Aorta (tissue), 5 donors: Measurements from ENCODE around the gene MYO18B. TPM values are rescaled to one million over a fixed set of nuclear protein-coding genes. Genes with fewer than 3 reads are reported as not detected.
A peak's percentile ranks its signal among the peaks of the same experiment; 100 is the strongest.

ENCODE experiments used
- ATAC-seq: fragments of 200-7000 bp; cut with Tn5 transposase; one replicate; pipeline ENCODE4 v1.9.1; 2022; ENCODE audit warnings: moderate library complexity; ENCODE audit not compliant: low FRiP score
- DNase-seq, 2 donors: peaks; one replicate each; pipeline ENCODE4 v3.0.0-alpha.2; 2020
- H3K27ac ChIP-seq, 2 donors: one replicate each; pipeline ENCODE4 v1.5.1; 2013; ENCODE audit warnings: low read length in 2 of 2, mild to moderate bottlenecking in 2 of 2, moderate library complexity in 2 of 2, control low read depth in 1 of 2, inconsistent platforms in 1 of 2, low read depth in 1 of 2
- H3K27me3 ChIP-seq, 2 donors: one replicate each; pipeline ENCODE4 v1.6.1; 2013; ENCODE audit warnings: control low read depth in 1 of 2, low read length in 1 of 2, mild to moderate bottlenecking in 1 of 2, moderate library complexity in 1 of 2; ENCODE audit not compliant: insufficient read depth in 2 of 2, control insufficient read depth in 1 of 2
- H3K36me3 ChIP-seq, 2 donors: one replicate each; pipeline ENCODE4 v1.6.1; 2013; ENCODE audit warnings: control low read depth in 1 of 2, low read length in 1 of 2, mild to moderate bottlenecking in 1 of 2; ENCODE audit not compliant: insufficient read depth in 2 of 2, control insufficient read depth in 1 of 2
- H3K4me1 ChIP-seq, 2 donors: one replicate each; pipeline ENCODE4 v1.6.1; 2013; ENCODE audit warnings: low read length in 2 of 2, control low read depth in 1 of 2, mild to moderate bottlenecking in 1 of 2, moderate library complexity in 1 of 2; ENCODE audit not compliant: insufficient read depth in 2 of 2, control insufficient read depth in 1 of 2
- H3K4me3 ChIP-seq, 2 donors: one replicate each; pipeline ENCODE4 v1.5.1; 2013; ENCODE audit warnings: low read length in 2 of 2, control low read depth in 1 of 2, mild to moderate bottlenecking in 1 of 2
- H3K9me3 ChIP-seq: one replicate; pipeline ENCODE4 v1.6.1; 2013; ENCODE audit warnings: mild to moderate bottlenecking, low read length; ENCODE audit not compliant: control insufficient read depth
- WGBS, 2 donors: extraction: QIAGEN DNeasy Blood & Tissue Kit; methylation state at CpG; one replicate each; pipeline ENCODE4 v1.1.7; 2013; 5-methylcytosine and 5-hydroxymethylcytosine counted together
- intact Hi-C, 2 donors: fragments of 100-400 bp; cut with DNase I; formaldehyde crosslinking; loops; one replicate each; pipeline versions ENCODE4 v1.14.2 to v1.15.0; 2022
- polyA plus RNA-seq, 2 donors: library from polyadenylated mRNA; stranded (reverse); fragments of 200-250 nt; gene quantifications; one replicate each; pipeline ENCODE4 v1.2.3, GENCODE V29; 2013
- total RNA-seq, 2 donors: library from RNA; stranded (reverse); fragmentation: NEBNext Ultra II Directional; extraction: Animal tissue kit (Norgen Biotek cat#: 25700); gene quantifications; one replicate each; pipeline ENCODE4 v1.2.1, GENCODE V29; 2021
- donor health status: healthy with polysubstance abuse.
- donor health status: Bipolar disorder and iron deficiency.
- donor health status: DM: no; HTN: no; CAD: no.
- donor health status: DM: no; HTN: no; CAD: no.
- donor health status: DM: yes; HTN: yes; CAD: no.

Gene MYO18B
- total and polyA plus RNA-seq, 4 donors = 10.1 to 31.6 (median 22.1) TPM

DNA sequence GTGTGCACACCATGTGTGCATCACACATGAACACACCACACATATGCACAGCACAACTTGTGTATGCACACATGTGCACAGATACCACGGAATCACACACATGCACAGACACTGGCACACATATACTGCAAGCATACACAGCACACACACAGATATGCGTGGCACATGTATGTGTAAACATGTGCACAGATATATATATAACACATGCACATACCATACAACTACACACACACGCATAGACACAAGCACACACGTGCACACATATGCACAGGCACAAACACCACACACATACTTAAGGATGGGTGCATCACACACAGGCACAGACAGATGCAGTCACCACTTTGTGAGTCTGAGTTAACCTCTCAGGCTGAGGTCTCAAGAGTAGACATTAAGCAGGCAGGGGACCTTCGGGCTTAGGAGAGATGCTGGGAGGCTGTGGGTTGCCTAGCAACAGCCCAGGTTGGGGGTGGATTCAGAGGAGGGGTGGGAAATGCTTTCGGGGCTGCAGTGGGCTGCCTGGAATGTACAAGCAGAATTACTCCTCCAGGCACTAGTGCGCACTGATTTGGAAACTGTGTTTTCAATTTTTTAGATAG is 82.9 kb downstream of the MYO18B start:
- ATAC-seq = no peak
- no peaks in the 10 kb centered on the region for H3K27me3 ChIP-seq
- H3K27ac ChIP-seq = no peak overlapping the region
- no peak for DNase-seq
- no peak overlapping the region for H3K4me3 ChIP-seq
- WGBS, 2 donors = 70 to 71% methylated on average over 7 of the region's 7 CpGs
- intact Hi-C loops = no loop called here
- no peaks in the 10 kb centered on the region for H3K4me1 ChIP-seq
- H3K36me3 ChIP-seq = peaks cover 0 to 11% of the 10 kb centered on the region in 2 donors
- H3K9me3 ChIP-seq = no peaks in the 10 kb centered on the region

DNA sequence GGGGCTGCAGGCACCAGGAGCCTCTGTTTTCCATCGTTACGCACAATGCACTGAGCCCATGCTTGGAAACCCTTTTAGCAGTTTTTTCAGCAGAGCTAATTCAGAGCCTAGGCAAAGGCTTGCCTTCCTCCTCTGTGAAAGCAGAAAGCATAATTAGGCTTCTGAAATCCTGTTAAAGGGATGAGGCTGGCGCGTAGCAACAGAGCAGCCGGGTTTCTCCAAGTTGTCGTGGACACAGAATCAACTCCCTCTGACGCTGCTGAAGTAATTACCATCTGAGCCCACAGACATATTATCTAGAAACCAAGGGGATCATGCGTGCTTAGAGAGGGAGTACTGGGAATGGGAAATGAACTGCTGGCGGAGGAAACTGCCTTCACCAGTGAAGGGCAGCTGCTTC is 85.4 kb downstream of the MYO18B start:
- Histone ChIP-seq H3K27ac (no peak overlapping the region), H3K4me1 (no peaks in the 10 kb centered on the region), H3K9me3 (peaks cover 3% of the 10 kb centered on the region), H3K4me3 (no peak overlapping the region), H3K27me3 (no peaks in the 10 kb centered on the region), H3K36me3 (peaks cover 0 to 13% of the 10 kb centered on the region in 2 donors)
- DNase-seq (no peak), ATAC-seq (no peak)
- WGBS, 2 donors = 83 to 85% methylated on average over 9 of the region's 9 CpGs
- intact Hi-C loops = no loop called here

DNA sequence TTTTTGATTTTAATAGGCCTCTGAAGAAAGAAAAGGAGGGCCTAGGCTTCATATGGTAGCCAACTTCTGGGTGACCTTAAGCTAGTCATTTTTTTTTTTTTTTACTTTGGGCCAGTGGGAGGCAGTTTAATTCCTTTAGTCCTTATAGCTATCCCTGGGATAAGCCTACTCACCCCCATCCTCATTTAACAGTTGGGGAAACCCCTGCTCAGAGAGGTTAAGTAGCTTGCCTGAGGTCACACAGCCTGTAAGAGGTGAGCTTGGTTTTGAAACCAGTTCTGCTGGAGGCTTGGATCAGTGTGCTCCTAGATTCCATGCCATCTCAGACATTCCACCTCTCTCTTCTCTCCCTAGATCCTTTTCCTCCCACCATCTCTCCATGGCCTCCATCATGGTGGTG is 86.4 kb downstream of the MYO18B start:
- DNase-seq (no peak), ATAC-seq (no peak)
- Histone ChIP-seq H3K4me1 (no peaks in the 10 kb centered on the region), H3K4me3 (no peak overlapping the region), H3K36me3 (peaks cover 0 to 15% of the 10 kb centered on the region in 2 donors), H3K27me3 (no peaks in the 10 kb centered on the region), H3K9me3 (peaks cover 3% of the 10 kb centered on the region), H3K27ac (no peak overlapping the region)
- intact Hi-C loops = no loop called here

DNA sequence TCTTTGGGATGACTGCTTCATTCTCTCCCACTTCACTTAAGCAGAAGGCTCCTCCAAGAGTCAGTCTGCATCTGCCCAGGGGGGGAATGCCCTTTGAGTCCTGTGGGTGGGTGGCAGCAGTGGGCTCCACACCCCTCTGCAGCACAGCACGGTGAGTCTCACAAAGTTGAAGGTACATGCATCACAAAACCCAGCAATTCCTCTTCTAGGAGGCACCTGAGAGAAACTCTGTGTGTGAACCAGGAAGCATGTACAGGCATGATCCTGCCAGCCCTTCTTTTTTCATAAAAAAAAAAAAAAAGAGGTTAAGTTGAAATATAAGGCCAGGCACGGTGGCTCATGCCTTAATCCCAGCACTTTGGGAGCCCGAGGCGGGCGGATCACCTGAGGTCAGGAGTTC is 87.2 kb downstream of the MYO18B start:
- no peaks in the 10 kb centered on the region for H3K27me3 ChIP-seq
- no peak for DNase-seq
- peaks cover 0 to 16% of the 10 kb centered on the region in 2 donors for H3K36me3 ChIP-seq
- H3K4me1 ChIP-seq = no peaks in the 10 kb centered on the region
- intact Hi-C loops = no loop called here
- H3K4me3 ChIP-seq = no peak overlapping the region
- peak; percentile 20 for ATAC-seq
- peaks cover 3% of the 10 kb centered on the region for H3K9me3 ChIP-seq
- no peak overlapping the region for H3K27ac ChIP-seq
- 87 to 92% methylated on average over 5 of the region's 5 CpGs for WGBS, 2 donors

DNA sequence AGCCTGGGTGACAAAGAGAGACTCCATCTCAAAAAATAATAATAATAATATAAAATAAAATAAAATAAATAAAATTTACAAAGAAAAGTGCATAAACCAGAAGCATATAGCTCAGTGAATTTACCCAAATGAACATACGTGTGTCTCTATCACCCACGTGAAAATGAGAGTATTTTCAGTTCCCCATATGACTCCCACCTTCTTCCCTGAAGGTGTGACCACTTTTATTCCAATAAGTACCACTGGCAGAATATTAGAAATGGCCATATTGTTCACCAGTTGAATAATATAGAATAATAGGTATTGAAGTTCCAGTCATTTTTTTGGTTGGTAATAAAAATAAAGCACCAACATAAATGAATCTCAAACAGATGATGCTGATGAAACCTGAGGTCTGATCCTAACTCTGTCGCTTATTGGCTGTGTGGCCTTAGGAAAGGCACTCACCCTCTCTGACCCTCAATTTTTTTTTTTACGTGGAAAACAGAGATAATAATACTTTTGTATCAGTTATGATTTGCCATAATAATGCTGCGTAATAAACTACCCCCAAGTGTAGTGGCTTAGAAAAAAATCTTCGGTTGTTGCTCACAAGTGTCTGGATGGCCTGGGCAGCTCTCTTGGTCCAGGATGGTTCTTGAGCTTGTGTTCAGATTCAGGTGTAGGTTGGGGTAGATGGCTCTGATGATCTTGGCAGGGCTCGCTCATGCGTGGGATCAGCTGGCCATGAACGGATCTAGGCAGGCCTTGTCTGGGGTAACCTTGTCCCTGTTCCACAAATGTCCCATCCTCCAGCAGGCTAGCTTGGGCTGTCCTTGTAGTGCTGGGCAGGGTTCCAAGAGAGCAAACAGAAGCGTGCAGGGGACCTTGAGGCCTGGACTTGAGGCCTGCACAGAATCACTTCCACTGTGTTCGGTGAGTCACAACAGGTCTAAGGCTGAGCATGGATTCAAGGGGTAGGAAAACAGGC is 88.1 kb downstream of the MYO18B start:
- Histone ChIP-seq H3K4me1 (no peaks in the 10 kb centered on the region), H3K36me3 (peaks cover 0 to 16% of the 10 kb centered on the region in 2 donors), H3K4me3 (no peak overlapping the region), H3K27ac (no peak overlapping the region), H3K9me3 (peaks cover 3% of the 10 kb centered on the region), H3K27me3 (no peaks in the 10 kb centered on the region)
- ATAC-seq (peak; percentile 7), DNase-seq (no peak)
- intact Hi-C loops = no loop called here
- WGBS, 2 donors = 83 to 85% methylated on average over 11 of the region's 11 CpGs

DNA sequence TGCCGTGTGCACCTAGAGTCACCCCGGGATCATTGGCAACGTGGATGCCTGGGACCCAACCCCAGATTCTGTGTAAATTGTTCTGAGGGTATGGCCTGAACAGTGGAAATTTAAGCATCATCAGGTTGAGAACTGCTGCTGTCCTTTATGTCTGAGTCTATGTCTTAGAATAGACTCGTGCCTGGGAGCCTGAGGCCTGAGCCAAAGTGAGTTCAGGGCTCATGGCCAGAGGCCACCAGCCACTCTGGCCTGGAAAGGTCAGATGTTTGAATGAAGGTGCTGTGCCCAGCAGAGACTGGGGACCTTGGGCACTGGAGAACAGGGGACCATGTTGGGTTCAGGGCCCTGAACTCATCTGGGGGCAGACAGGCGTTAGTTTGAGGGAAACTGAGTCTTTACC is 91.1 kb downstream of the MYO18B start:
- H3K4me1 ChIP-seq = no peaks in the 10 kb centered on the region
- peaks cover 3% of the 10 kb centered on the region for H3K9me3 ChIP-seq
- intact Hi-C loops = no loop called here
- DNase-seq = no peak
- H3K4me3 ChIP-seq = no peak overlapping the region
- H3K36me3 ChIP-seq = peaks cover 0 to 20% of the 10 kb centered on the region in 2 donors
- ATAC-seq = no peak
- H3K27me3 ChIP-seq = no peaks in the 10 kb centered on the region
- H3K27ac ChIP-seq = no peak overlapping the region
- 81% methylated on average over 5 of the region's 5 CpGs for WGBS, 2 donors

DNA sequence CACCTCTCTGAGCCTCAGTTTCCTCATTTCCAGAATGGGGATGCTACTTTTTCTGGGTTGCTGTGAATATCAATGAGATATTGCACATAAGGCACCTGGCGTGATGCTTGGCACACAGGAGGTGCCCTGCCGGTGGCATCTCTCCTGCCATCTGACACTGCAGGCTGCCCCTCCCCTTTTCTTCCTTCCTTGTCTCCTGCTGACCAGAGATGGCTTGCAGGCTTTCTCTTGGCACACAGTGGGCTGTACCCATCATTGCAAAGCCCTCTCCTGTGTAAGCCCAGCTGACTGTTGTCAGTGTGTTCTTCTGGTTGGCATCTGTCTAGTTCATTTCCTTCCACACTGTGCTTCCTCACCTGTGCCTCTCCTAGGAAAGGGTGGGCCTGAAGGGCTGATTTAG is 91.7 kb downstream of the MYO18B start:
- DNase-seq (no peak), ATAC-seq (no peak)
- Histone ChIP-seq H3K4me1 (no peaks in the 10 kb centered on the region), H3K27ac (no peak overlapping the region), H3K4me3 (no peak overlapping the region), H3K36me3 (peaks cover 0 to 20% of the 10 kb centered on the region in 2 donors), H3K27me3 (no peaks in the 10 kb centered on the region), H3K9me3 (peaks cover 3% of the 10 kb centered on the region)
- intact Hi-C loops = no loop called here
- 85 to 86% methylated on average over 2 of the region's 2 CpGs for WGBS, 2 donors

DNA sequence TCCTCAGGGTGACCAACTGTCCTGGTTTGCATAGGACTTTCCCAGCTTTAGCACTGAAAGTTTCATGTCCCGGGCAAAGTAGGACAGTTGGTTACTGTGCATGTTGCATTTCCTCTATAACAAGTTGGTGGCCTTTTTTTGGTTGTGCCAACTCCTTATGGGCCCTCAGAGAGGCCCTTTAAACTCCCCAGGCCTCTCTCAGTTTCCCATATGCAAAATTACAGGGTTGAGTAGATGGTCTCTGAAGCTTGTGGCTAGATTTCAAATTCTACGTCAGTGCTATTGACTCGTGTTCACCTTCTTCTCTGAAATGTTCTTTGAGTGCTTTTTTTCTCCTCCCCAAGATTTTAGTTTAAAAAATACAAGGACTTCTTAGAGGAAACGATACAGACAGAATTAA is 92.5 kb downstream of the MYO18B start:
- no peak overlapping the region for H3K27ac ChIP-seq
- no peak for ATAC-seq
- no peaks in the 10 kb centered on the region for H3K27me3 ChIP-seq
- peaks cover 0 to 16% of the 10 kb centered on the region in 2 donors for H3K36me3 ChIP-seq
- no peak for DNase-seq
- WGBS, 2 donors = 83 to 85% methylated on average over 4 of the region's 4 CpGs
- H3K4me1 ChIP-seq = no peaks in the 10 kb centered on the region
- peaks cover 3% of the 10 kb centered on the region for H3K9me3 ChIP-seq
- intact Hi-C loops = no loop called here
- H3K4me3 ChIP-seq = no peak overlapping the region

DNA sequence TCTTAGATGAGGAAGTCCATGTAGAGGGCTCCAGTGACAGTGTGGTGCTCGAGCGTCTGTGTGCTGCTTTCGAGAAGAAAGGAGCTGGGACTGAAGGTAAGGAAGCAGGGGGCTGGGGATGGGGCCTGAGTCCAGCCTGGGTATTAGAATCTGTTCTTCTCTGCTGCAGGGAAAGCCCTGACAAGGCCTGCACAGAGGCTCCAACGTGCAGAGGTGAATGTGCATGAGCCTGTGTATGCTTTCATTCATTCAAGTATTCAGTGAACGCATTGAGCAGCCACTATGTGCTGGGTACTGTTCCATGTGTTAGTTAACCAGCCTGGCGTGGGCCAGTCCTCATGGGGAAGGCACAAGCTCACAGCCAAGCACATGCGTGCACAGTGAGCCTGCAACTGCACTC is 93.4 kb downstream of the MYO18B start:
- peaks cover 0 to 15% of the 10 kb centered on the region in 2 donors for H3K36me3 ChIP-seq
- DNase-seq = no peak

More for the DNA sequence above, 93.4 kb downstream of the MYO18B start:
- intact Hi-C loops = no loop called here
- 74 to 83% methylated on average over 7 of the region's 7 CpGs for WGBS, 2 donors
- H3K27me3 ChIP-seq = no peaks in the 10 kb centered on the region
- no peak for ATAC-seq
- no peak overlapping the region for H3K4me3 ChIP-seq
- H3K4me1 ChIP-seq = no peaks in the 10 kb centered on the region
- H3K9me3 ChIP-seq = peaks cover 1% of the 10 kb centered on the region
- H3K27ac ChIP-seq = no peak overlapping the region
